BLaER1 (cell line): ENCODE results near the gene AHSP.
A peak's percentile ranks its signal among the peaks of the same experiment; 100 is the strongest.

Experiments
- H3K27ac ChIP-seq: shearing (Covaris generic); formaldehyde crosslinking; 2 replicates; pipeline ENCODE4 v1.8.1; 2022
- H3K27me3 ChIP-seq: shearing (Covaris generic); formaldehyde crosslinking; 2 replicates; pipeline ENCODE4 v1.8.1; 2022
- H3K36me3 ChIP-seq: shearing (Covaris generic); formaldehyde crosslinking; 2 replicates; pipeline ENCODE4 v1.8.1; 2022
- H3K4me1 ChIP-seq: shearing (Covaris generic); formaldehyde crosslinking; 2 replicates; pipeline ENCODE4 v1.8.1; 2022
- H3K4me2 ChIP-seq: shearing (Covaris generic); formaldehyde crosslinking; 2 replicates; pipeline ENCODE4 v1.8.1; 2022
- H3K4me3 ChIP-seq: shearing (Covaris generic); formaldehyde crosslinking; 2 replicates; pipeline ENCODE4 v1.8.1; 2022
- H3K9ac ChIP-seq: shearing (Covaris generic); formaldehyde crosslinking; 2 replicates; pipeline ENCODE4 v1.8.1; 2022
- H3K9me3 ChIP-seq: shearing (Covaris generic); formaldehyde crosslinking; 2 replicates; pipeline ENCODE4 v1.8.1; 2022
- H4K20me1 ChIP-seq: shearing (Covaris generic); formaldehyde crosslinking; 2 replicates; pipeline ENCODE4 v1.8.1; 2022
- Cebpa-rat ChIP-seq: shearing (Covaris generic); IDR thresholded peaks from 2 replicates; pipeline ENCODE4 v1.8.1; 2022

The AHSP gene

GRCh38 chr16:31487071-31487719 is 40.5 kb upstream of the AHSP start:
- Histone ChIP-seq H3K27ac (peak overlapping the region; percentile 68), H3K4me1 (peaks cover 46% of the 10 kb centered on the region), H3K9ac (peak overlapping the region; percentile 80), H4K20me1 (peaks cover 10% of the 10 kb centered on the region; the same call in 1 of the 2 replicates), H3K4me2 (peak overlapping the region; percentile 100), H3K9me3 (no peaks in the 10 kb centered on the region), H3K36me3 (peaks cover 39% of the 10 kb centered on the region), H3K27me3 (peaks cover 12% of the 10 kb centered on the region; the same call in 1 of the 2 replicates), H3K4me3 (peak overlapping the region; percentile 76)
- no peak for TF ChIP-seq Cebpa-rat

DNA sequence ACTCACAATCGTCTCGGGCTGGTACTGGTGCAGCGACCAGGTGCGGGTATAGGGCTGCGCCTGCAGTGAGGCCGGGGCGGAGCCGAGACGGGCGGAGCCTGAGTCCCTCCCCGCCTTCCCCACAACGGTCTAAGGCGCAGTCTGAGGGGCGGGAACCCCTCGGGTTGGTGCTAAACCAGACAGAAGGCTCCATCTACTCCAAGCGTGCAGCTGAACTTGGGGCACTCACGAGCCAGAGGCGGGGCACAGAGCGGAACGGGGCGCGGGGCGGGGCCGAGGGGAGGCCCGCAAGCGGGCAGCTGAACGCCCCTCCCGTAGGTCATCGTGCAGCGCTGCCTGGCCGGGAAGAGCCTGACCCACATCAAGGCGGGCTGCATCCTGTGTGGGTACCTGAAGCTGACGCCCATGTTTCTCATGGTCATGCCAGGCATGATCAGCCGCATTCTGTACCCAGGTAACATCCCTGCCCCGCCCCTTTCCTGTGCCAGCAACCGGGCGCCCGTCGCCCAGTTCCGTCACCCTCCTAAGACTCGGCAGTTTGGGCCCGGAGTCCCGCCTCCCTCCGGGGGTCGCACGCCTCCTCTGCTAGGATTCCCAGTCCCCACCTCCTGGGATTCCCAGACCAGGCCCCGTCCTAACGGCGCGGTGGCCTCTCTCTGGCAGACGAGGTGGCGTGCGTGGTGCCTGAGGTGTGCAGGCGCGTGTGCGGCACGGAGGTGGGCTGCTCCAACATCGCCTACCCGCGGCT is 39.8 kb upstream of the AHSP start:
- peaks cover 46% of the 10 kb centered on the region for H3K36me3 ChIP-seq
- H3K27me3 ChIP-seq = peaks cover 12% of the 10 kb centered on the region; the same call in 1 of the 2 replicates
- H3K9me3 ChIP-seq = no peaks in the 10 kb centered on the region
- H3K27ac ChIP-seq = peak overlapping the region; percentile 68
- H3K4me2 ChIP-seq = peak overlapping the region; percentile 100
- peaks cover 10% of the 10 kb centered on the region; the same call in 1 of the 2 replicates for H4K20me1 ChIP-seq
- TF ChIP-seq Cebpa-rat = no peak
- peak overlapping the region; percentile 80 for H3K9ac ChIP-seq
- peaks cover 46% of the 10 kb centered on the region for H3K4me1 ChIP-seq
- H3K4me3 ChIP-seq = peak overlapping the region; percentile 76

GRCh38 chr16:31488468-31489297 is 39.0 kb upstream of the AHSP start:
- Histone ChIP-seq H3K27me3 (peaks cover 12% of the 10 kb centered on the region; the same call in 1 of the 2 replicates), H3K27ac (no peak overlapping the region), H3K9ac (peak overlapping the region; percentile 80; the same call in 1 of the 2 replicates), H4K20me1 (peaks cover 10% of the 10 kb centered on the region; the same call in 1 of the 2 replicates), H3K36me3 (peaks cover 54% of the 10 kb centered on the region), H3K9me3 (no peaks in the 10 kb centered on the region), H3K4me3 (peak overlapping the region; percentile 76), H3K4me2 (peak overlapping the region; percentile 100), H3K4me1 (peaks cover 46% of the 10 kb centered on the region)
- TF ChIP-seq Cebpa-rat = no peak

DNA sequence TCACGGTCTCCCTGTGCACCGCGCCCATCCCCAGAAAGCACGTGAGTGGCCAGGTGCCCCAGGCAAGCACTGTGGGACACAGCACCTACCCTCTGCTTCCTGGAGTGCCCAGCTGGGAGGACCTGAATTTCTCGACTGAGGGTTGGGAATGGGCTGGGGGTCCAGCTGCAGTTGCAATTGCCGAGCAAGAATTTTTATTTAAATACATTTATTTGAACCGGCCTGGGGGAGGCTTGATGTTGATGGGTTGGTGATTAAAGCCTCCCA is 38.5 kb upstream of the AHSP start:
- H3K27me3 ChIP-seq = peaks cover 12% of the 10 kb centered on the region; the same call in 1 of the 2 replicates
- H3K36me3 ChIP-seq = peaks cover 59% of the 10 kb centered on the region
- H3K4me1 ChIP-seq = peaks cover 46% of the 10 kb centered on the region
- no peak overlapping the region for H3K4me3 ChIP-seq
- H3K4me2 ChIP-seq = no peak overlapping the region
- no peak overlapping the region for H3K27ac ChIP-seq
- H3K9ac ChIP-seq = no peak overlapping the region
- H4K20me1 ChIP-seq = peaks cover 10% of the 10 kb centered on the region; the same call in 1 of the 2 replicates
- TF ChIP-seq Cebpa-rat = no peak
- H3K9me3 ChIP-seq = no peaks in the 10 kb centered on the region

DNA sequence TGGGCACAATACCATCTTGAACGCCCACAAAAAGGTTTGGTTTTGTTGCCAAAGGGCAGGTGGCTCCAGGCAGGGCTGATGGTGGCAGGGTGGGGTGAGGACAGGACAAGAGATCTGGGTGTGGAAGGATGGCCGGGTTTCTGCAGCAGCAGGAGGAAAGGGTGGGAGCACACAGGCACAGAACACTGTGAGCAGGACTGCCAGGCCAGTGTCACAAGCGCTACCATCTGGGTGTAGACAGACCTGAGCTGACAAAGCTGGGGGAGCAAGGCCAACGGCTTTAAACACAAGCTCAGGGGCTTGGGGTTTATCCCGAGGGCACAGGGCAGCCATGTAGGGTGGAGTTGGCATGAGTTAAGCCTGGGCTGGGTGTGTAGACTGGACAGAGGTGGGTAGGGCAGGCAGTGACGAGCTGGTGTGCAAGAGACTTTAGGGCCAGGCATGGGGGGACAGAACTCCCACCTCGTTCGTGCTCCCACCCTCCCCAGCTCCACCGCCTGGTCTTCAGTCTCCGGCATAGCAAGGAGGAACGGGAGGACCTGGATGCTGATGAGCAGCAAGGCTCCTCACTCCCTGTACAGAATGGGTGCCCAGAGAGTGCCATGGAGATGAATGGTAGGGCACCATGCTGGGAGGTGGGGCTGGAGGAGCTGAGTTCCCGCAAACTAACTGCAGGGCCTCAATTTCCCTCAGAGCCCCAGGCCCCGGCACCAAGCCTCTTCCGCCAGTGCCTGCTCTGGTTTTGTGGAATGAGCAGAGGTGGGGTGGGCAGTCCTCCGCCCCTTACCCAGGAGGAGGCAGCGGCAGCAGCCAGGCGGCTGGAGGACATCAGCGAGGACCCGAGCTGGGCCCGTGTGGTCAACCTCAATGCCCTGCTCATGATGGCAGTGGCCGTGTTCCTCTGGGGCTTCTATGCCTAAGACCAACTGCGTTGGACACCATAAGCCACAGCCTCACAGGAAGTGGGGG is 37.8 kb upstream of the AHSP start:
- no peak for TF ChIP-seq Cebpa-rat
- Histone ChIP-seq H3K36me3 (peaks cover 66% of the 10 kb centered on the region), H3K4me1 (peaks cover 42% of the 10 kb centered on the region), H3K27ac (no peak overlapping the region), H3K27me3 (peaks cover 12% of the 10 kb centered on the region; the same call in 1 of the 2 replicates), H3K9me3 (no peaks in the 10 kb centered on the region), H3K4me3 (no peak overlapping the region), H3K4me2 (0 out of 2 replicates have a peak overlapping the region, but pooled peaks have one; percentile 24), H4K20me1 (peaks cover 10% of the 10 kb centered on the region; the same call in 1 of the 2 replicates), H3K9ac (0 out of 2 replicates have a peak overlapping the region, but pooled peaks have one; percentile 6)

DNA sequence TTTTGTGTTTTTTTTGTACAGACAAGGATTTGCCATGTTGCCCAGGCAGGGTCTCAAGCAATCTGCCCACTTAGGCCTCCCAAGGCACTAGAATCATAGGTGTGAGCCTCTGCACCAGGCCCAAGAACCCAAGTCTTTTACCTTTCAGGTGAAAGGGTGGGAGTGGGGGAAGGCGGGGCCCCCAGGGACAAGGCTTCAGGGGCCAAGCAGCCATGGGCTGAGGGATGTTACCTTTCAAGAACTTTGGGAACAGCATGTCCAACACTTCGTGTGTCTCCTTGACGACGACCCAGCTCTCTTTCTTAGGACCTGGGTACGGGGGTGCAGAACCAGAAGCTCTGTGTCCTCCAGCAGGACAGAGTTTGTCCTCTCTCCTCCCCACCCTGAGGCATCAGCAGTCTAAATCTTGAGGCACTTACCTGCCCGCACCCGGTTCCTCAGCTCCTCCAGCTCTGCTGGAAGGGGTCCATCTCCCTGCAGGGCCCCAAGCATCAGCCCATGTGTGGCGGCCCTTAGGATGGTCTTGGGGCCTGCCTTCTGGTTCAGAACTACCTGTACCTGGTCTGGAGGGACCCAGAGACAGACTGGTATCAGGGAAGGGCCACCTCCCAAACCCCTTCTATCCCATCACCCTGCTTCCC is 35.8 kb upstream of the AHSP start:
- Histone ChIP-seq H3K4me2 (no peak overlapping the region), H3K36me3 (peaks cover 86% of the 10 kb centered on the region), H3K4me3 (no peak overlapping the region), H3K27ac (no peak overlapping the region), H3K9me3 (no peaks in the 10 kb centered on the region), H4K20me1 (peaks cover 10% of the 10 kb centered on the region; the same call in 1 of the 2 replicates), H3K27me3 (peaks cover 7% of the 10 kb centered on the region; the same call in 1 of the 2 replicates), H3K4me1 (peaks cover 35% of the 10 kb centered on the region), H3K9ac (no peak overlapping the region)
- TF ChIP-seq Cebpa-rat = no peak

DNA sequence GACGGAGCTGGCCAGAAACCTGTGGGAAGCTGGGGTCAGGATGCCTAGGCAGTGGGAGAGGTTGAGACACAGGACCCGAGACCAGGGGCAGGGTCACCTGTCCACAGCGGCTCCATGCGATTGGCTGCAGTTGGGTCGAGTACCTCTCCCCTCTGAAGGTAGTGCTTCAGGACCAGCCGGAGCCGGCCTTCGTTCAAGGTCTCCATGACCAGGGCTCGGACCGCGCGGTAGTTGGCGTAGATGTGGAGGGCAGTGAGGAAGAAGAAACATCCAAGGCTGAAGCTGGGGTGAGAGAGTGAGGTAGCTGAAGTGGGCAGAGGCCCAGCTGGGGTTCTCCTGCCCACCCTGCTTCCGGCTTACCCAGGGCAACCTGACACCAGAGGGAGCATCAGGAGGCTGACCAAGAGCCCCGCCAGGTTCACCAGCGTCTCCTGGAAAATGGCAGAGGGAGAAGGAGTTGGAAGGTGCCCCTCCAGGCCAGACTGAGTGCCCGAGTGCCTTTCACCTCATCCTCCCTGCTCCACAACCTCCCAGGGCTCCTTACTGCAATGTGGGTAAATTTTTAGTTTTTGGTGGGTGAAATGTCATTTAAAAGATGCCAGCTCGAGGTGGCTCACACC is 34.1 kb upstream of the AHSP start:
- TF ChIP-seq Cebpa-rat = no peak
- Histone ChIP-seq H3K9me3 (no peaks in the 10 kb centered on the region), H3K36me3 (peaks cover 99% of the 10 kb centered on the region), H3K27me3 (no peaks in the 10 kb centered on the region), H4K20me1 (peaks cover 6% of the 10 kb centered on the region; the same call in 1 of the 2 replicates), H3K27ac (no peak overlapping the region), H3K4me1 (peaks cover 21% of the 10 kb centered on the region), H3K4me3 (no peak overlapping the region), H3K9ac (no peak overlapping the region), H3K4me2 (no peak overlapping the region)

GRCh38 chr16:31496670-31497069 is 31.0 kb upstream of the AHSP start:
- H3K27ac ChIP-seq = no peak overlapping the region
- no peak for TF ChIP-seq Cebpa-rat
- peaks cover 99% of the 10 kb centered on the region for H3K36me3 ChIP-seq
- H3K9me3 ChIP-seq = no peaks in the 10 kb centered on the region
- no peak overlapping the region for H3K4me3 ChIP-seq
- no peak overlapping the region for H3K4me2 ChIP-seq
- H3K27me3 ChIP-seq = no peaks in the 10 kb centered on the region
- H3K4me1 ChIP-seq = 0 out of 2 replicates have a peak, but pooled peaks cover 6% of the 10 kb centered on the region
- H3K9ac ChIP-seq = no peak overlapping the region
- H4K20me1 ChIP-seq = no peaks in the 10 kb centered on the region
